SK-N-MC (cell line): ENCODE data around the gene RNF115.
"Not testable (repeated sequence)": the region's sequence is repeated elsewhere in the genome, so short reads cannot be mapped to it uniquely, and the experiment has no call there.

Experiments used
- DNase-seq: peaks from one replicate; pipeline ENCODE4 v3.0.0-alpha.2; 2011; ENCODE audit warnings: low read depth, low spot score
- H3K27ac ChIP-seq: fragments of 200-600 bp; sonication (generic); 2 replicates; pipeline ENCODE4 v1.5.1; 2016; ENCODE audit warnings: mixed run types
- H3K36me3 ChIP-seq: fragments of 200-600 bp; sonication (generic); 2 replicates; pipeline ENCODE4 v1.6.1; 2017; ENCODE audit warnings: antibody characterized with exemption, low read length, mixed read lengths; ENCODE audit not compliant: insufficient read depth
- H3K4me3 ChIP-seq: fragments of 200-600 bp; sonication (generic); 2 replicates; pipeline ENCODE4 v1.5.1; 2016
- H3K9ac ChIP-seq: fragments of 200-600 bp; sonication (generic); 2 replicates; pipeline ENCODE4 v1.8.0; 2017; ENCODE audit warnings: mixed run types, mixed read lengths; ENCODE audit not compliant: insufficient read length
- H3K9me3 ChIP-seq: fragments of 200-600 bp; sonication (generic); 2 replicates; pipeline ENCODE4 v1.6.1; 2017; ENCODE audit warnings: low read depth, mild to moderate bottlenecking, antibody characterized with exemption, low read length, moderate library complexity, mixed read lengths
- EZH2 ChIP-seq: fragments of 200-600 bp; sonication (generic); IDR thresholded peaks from one replicate; pipeline ENCODE4 v1.6.1; 2017; ENCODE audit warnings: antibody characterized with exemption
- FOXP2 ChIP-seq: optimal IDR thresholded peaks from 2 replicates; pipeline ENCODE3; 2011; ENCODE audit warnings: mild to moderate bottlenecking, moderate library complexity; ENCODE audit not compliant: insufficient read depth; ENCODE audit errors: extremely low read length, control extremely low read depth
- POLR2AphosphoS5 ChIP-seq: IDR thresholded peaks from 2 replicates; pipeline ENCODE4 v1.6.1; 2012; ENCODE audit warnings: mild to moderate bottlenecking, low read depth, low read length, borderline replicate concordance

The RNF115 gene

DNA sequence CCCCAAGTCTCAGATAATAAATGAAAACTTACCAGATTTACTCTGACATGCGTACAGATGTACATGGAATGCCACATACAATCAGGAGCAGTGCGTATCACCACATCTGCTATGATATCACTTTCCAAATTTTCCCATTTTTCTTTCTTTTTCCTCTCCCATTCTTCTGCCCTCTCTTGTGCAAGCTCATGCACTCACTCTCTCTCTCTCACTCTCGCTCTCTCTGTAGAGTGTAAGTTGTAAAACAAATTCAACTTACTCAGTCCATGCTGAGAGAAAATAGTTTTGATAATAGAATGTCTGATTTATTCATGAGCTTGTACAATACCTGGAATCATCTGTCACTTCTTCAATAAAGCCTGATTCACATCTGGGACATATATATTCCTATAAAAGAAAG is 35.3 kb downstream of the RNF115 start:
- Histone ChIP-seq H3K9me3 (no peaks in the 10 kb centered on the region), H3K36me3 (peaks cover 9% of the 10 kb centered on the region; the same call in 1 of the 2 replicates), H3K4me3 (no peak overlapping the region), H3K27ac (0 out of 2 replicates have a peak overlapping the region, but pooled peaks have one; percentile 28), H3K9ac (no peak overlapping the region)
- DNase-seq, result no peak
- TF ChIP-seq EZH2 (no peak), POLR2AphosphoS5 (no peak), FOXP2 (no peak)

DNA sequence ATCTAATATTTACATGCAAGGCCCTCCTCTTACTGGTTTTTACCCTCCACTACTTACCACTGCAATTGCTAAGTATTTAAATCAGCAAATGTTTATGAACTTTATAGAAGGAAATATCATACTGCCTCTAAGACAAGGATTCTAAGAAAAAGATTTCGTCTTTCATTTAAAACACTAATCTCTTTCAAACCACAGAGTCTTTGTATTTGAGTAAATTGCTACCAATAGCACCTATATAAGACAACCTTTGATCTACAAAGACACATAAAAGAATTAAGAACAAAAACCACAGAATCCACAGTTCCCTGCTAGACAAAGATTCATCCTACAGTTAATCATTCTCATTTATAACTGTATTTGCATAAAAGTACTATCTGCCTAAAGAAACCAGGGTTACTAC is 37.6 kb downstream of the RNF115 start:
- Histone ChIP-seq H3K9ac (no peak overlapping the region), H3K4me3 (no peak overlapping the region), H3K9me3 (no peaks in the 10 kb centered on the region), H3K27ac (peak overlapping the region; percentile 13), H3K36me3 (peaks cover 9% of the 10 kb centered on the region; the same call in 1 of the 2 replicates)
- TF ChIP-seq POLR2AphosphoS5 (no peak), FOXP2 (no peak), EZH2 (no peak)
- DNase-seq, result no peak

DNA sequence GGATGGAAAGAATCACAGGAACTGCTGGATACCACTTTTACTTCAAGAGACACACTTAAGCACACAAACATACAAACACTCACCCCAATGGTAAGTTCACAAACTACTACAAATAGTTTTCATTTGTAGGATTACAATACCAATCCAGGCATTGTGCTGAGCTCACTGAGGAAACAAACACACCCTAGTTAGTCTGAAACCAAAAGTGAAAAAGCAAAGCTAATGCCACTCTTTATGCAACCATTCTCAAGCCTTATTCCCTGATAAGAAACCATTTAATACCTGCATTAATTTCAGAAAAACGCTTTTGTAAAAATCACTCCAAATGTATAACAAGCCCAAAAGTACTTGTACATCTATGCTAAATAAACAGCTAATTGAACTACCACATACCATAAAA is 38.3 kb downstream of the RNF115 start:
- DNase-seq, result no peak
- no peak for TF ChIP-seq FOXP2
- TF ChIP-seq EZH2, result no peak
- TF ChIP-seq POLR2AphosphoS5, result no peak
- Histone ChIP-seq H3K9me3 (no peaks in the 10 kb centered on the region), H3K4me3 (no peak overlapping the region), H3K36me3 (peaks cover 9% of the 10 kb centered on the region; the same call in 1 of the 2 replicates), H3K9ac (no peak overlapping the region), H3K27ac (no peak overlapping the region)

DNA sequence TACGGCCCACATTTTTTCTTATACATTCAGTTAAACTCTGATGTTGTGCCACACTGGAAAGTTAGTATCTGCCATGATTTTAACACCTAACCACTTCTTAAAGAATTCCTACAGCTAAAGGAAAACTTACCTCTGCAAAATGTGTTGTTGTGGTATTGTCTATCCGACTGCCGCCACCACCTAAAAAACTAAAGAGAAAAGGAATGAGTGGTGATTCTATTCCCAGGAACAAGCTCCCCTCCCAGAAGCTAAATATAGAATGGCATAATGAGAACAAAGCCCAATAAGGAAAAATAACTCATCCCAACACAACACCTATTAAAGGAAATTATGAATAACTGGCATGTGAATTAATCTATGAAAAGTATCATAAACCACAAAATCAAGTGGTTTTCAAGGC is 39.5 kb downstream of the RNF115 start:
- no peak for DNase-seq
- Histone ChIP-seq H3K36me3 (peaks cover 9% of the 10 kb centered on the region; the same call in 1 of the 2 replicates), H3K27ac (no peak overlapping the region), H3K4me3 (no peak overlapping the region), H3K9me3 (no peaks in the 10 kb centered on the region), H3K9ac (no peak overlapping the region)
- no peak for TF ChIP-seq EZH2

DNA sequence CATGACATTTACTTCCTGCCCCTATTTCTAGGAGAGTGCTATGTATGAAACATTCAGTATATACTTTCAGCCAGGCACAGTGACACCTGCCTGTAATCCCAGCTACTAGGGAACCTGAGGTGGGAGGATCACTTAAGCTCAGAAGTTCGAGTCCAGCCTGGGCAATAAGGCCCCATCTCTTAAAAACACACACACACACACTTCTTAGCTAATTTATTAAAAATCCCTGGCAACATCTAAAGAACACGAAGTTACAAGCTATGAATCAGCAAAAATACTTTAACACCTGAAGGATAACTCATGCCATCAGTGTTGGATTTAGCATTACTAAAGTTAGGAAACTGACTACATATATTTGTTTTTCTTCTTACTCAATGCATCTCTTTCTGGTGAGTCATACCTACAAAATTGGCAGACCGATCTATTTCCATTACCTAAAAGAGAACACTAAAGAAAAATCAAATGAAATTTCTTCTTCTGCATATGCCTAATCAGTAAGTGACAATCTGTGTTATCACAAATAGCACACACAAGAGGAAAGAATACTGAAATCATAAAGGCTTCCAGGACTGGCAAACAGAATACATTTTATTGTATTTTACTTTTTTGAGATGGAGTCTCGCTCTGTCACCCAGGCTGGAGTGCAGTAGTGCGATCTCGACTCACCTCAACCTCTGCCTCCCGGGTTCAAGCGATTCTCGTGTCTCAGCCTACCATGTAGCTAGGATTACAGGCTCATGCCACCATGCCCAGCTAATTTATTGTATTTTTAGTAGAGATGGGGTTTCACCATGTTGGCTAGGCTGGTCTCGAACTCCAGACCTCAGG is 41.4 kb downstream of the RNF115 start:
- Histone ChIP-seq H3K27ac (no peak overlapping the region), H3K9ac (no peak overlapping the region), H3K36me3 (no peaks in the 10 kb centered on the region), H3K9me3 (no peaks in the 10 kb centered on the region), H3K4me3 (no peak overlapping the region)
- no peak for TF ChIP-seq EZH2
- no peak for TF ChIP-seq FOXP2
- TF ChIP-seq POLR2AphosphoS5, result no peak
- DNase-seq, result no peak

- no peak for TF ChIP-seq POLR2AphosphoS5
- no peak for TF ChIP-seq EZH2
- TF ChIP-seq FOXP2, result no peak
- Histone ChIP-seq H3K4me3 (peak overlapping the region; percentile 26; the same call in 1 of the 2 replicates), H3K9me3 (no peaks in the 10 kb centered on the region), H3K36me3 (peaks cover 10% of the 10 kb centered on the region; the same call in 1 of the 2 replicates), H3K9ac (peak overlapping the region; percentile 53), H3K27ac (peak overlapping the region; percentile 87)
- DNase-seq, result no peak
These were observed 45.8 kb downstream of the RNF115 start for GRCh38 chr1:145778146-145778540.

DNA sequence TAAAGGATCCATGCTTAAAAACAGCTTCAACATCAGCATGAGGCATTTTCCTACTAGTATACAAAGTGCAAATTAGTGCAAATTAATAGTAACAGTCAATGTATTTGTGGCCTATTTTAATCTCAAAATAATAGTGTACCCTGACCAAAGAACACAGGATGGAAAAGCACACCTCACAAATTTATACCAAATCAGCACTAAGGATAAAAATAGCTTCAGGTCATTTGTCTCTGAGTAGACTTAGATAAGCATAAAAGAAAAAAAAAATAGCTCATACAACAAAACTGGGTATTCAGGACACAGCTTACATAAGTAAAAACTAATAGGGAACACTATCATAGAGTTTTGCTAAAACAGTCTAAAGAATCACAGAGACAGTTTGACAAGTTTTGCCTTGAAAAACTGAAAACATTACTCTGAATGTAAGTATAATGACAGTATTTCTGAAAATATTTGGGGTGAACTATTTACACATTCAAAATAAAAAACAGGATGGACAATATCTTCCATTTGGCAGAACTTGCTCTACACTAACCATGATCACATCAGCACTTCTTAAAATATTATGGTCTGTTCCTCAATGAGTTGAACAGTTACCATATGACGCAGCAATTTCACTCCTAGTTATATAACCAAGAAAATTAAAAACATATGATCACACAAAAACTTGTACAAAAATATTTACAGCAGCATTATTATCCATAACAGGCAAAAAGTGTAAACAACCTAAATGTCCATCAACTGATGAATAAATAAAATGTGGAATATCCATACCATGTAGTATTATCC is 46.3 kb downstream of the RNF115 start:
- Histone ChIP-seq H3K9ac (peak overlapping the region; percentile 53), H3K9me3 (no peaks in the 10 kb centered on the region), H3K27ac (peak overlapping the region; percentile 87), H3K4me3 (peak overlapping the region; percentile 26; the same call in 1 of the 2 replicates), H3K36me3 (peaks cover 16% of the 10 kb centered on the region)
- TF ChIP-seq POLR2AphosphoS5 (no peak), EZH2 (no peak), FOXP2 (no peak)
- DNase-seq, result no peak

GRCh38 chr1:145773423-145773822 is 50.5 kb downstream of the RNF115 start:
- DNase-seq, result no peak
- Histone ChIP-seq H3K27ac (no peak overlapping the region), H3K9ac (no peak overlapping the region), H3K9me3 (no peaks in the 10 kb centered on the region), H3K36me3 (peaks cover 32% of the 10 kb centered on the region), H3K4me3 (no peak overlapping the region)
- TF ChIP-seq EZH2 (no peak), FOXP2 (no peak), POLR2AphosphoS5 (no peak)

DNA sequence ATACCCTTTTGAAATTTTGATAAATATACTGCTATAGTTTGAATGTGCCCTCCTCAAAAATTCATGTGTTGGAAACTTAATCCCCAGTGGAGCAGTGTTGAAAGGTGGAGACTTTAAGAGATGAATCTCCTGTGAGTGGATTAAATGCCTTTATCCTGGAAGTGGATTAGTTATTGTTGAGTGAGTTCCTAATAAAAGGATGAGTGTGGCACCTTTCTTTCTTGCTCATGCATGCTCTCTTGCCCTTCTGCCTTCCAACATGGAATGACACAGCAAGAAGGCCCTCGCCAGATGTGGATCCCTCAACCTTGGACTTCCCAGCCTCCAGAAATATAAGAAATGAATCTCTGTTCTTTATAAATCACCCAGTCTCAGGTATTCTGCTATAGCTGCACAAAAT is 52.8 kb downstream of the RNF115 start:
- Histone ChIP-seq H3K9ac (no peak overlapping the region), H3K36me3 (peaks cover 32% of the 10 kb centered on the region), H3K9me3 (no peaks in the 10 kb centered on the region), H3K27ac (no peak overlapping the region), H3K4me3 (no peak overlapping the region)
- DNase-seq, result no peak
- TF ChIP-seq FOXP2 (no peak), EZH2 (no peak), POLR2AphosphoS5 (no peak)

GRCh38 chr1:145768004-145768403 is 55.9 kb downstream of the RNF115 start:
- peaks cover 20% of the 10 kb centered on the region for H3K36me3 ChIP-seq
- not testable (repeated sequence) for H3K27ac ChIP-seq, H3K9ac ChIP-seq, H3K4me3 ChIP-seq, H3K9me3 ChIP-seq, DNase-seq

GRCh38 chr1:145766926-145767325 is 57.0 kb downstream of the RNF115 start:
- H3K9ac ChIP-seq, H3K4me3 ChIP-seq, H3K9me3 ChIP-seq, DNase-seq, H3K27ac ChIP-seq: not testable (repeated sequence)
- peaks cover 17% of the 10 kb centered on the region for H3K36me3 ChIP-seq

- 0 out of 2 replicates have a peak overlapping the region, but pooled peaks have one; percentile 46 for H3K27ac ChIP-seq
- H3K4me3 ChIP-seq, H3K9me3 ChIP-seq, H3K9ac ChIP-seq, DNase-seq: not testable (repeated sequence)
- H3K36me3 ChIP-seq, result peaks cover 17% of the 10 kb centered on the region
These were observed 58.1 kb downstream of the RNF115 start for GRCh38 chr1:145765585-145766360.
